ENCODE results near the gene SKI.

SKI gene

GRCh38 chr1:2344121-2344681 is 116.1 kb downstream of the SKI start:
- no peak overlapping the region for H3K27ac ChIP-seq
- no peak for TF ChIP-seq CTCF (IDR thresholded peaks at IDR 0.05; ENCODE audit: low read depth, low read length, missing control alignments)
- H3K36me3 ChIP-seq (replicated peaks) = no peaks in the 10 kb centered on the region
- in situ Hi-C loops (cut with HindIII; ENCODE audit: low pct_ligation_motif_present, low sequenced_read_pairs) = no loop called here
- H3K4me3 ChIP-seq (ENCODE audit: low read depth, low read length) = no peak overlapping the region
- H3K27me3 ChIP-seq (replicated peaks) = no peaks in the 10 kb centered on the region
- DNase-seq = no peak

- H3K27ac ChIP-seq = no peak overlapping the region
- in situ Hi-C loops (cut with HindIII; ENCODE audit: low pct_ligation_motif_present, low sequenced_read_pairs) = no loop called here
- H3K4me3 ChIP-seq (ENCODE audit: low read depth, low read length) = no peak overlapping the region
- H3K27me3 ChIP-seq (replicated peaks) = no peaks in the 10 kb centered on the region
- no peak for TF ChIP-seq CTCF (IDR thresholded peaks at IDR 0.05; ENCODE audit: low read depth, low read length, missing control alignments)
- no peaks in the 10 kb centered on the region for H3K36me3 ChIP-seq (replicated peaks)
- no peak for DNase-seq
Observed at GRCh38 chr1:2344744-2345296, 116.7 kb downstream of the SKI start.

- in situ Hi-C loops (cut with HindIII; ENCODE audit: low pct_ligation_motif_present, low sequenced_read_pairs) = no loop called here
- H3K27ac ChIP-seq = no peak overlapping the region
- H3K4me3 ChIP-seq (ENCODE audit: low read depth, low read length) = no peak overlapping the region
- H3K36me3 ChIP-seq (replicated peaks) = no peaks in the 10 kb centered on the region
- DNase-seq = no peak
- H3K27me3 ChIP-seq (replicated peaks) = no peaks in the 10 kb centered on the region
- no peak for TF ChIP-seq CTCF (IDR thresholded peaks at IDR 0.05; ENCODE audit: low read depth, low read length, missing control alignments)
Observed at GRCh38 chr1:2345297-2346075, 117.4 kb downstream of the SKI start.

- no peak for TF ChIP-seq CTCF (IDR thresholded peaks at IDR 0.05; ENCODE audit: low read depth, low read length, missing control alignments)
- in situ Hi-C loops (cut with HindIII; ENCODE audit: low pct_ligation_motif_present, low sequenced_read_pairs) = no loop called here
- no peak for DNase-seq
- H3K36me3 ChIP-seq (replicated peaks) = no peaks in the 10 kb centered on the region
- H3K27ac ChIP-seq = no peak overlapping the region
- H3K4me3 ChIP-seq (ENCODE audit: low read depth, low read length) = no peak overlapping the region
- H3K27me3 ChIP-seq (replicated peaks) = no peaks in the 10 kb centered on the region
Observed at GRCh38 chr1:2346691-2347408, 118.7 kb downstream of the SKI start.

- in situ Hi-C loops (cut with HindIII; ENCODE audit: low pct_ligation_motif_present, low sequenced_read_pairs) = no loop called here
- H3K4me3 ChIP-seq (ENCODE audit: low read depth, low read length) = no peak overlapping the region
- no peak for TF ChIP-seq CTCF (IDR thresholded peaks at IDR 0.05; ENCODE audit: low read depth, low read length, missing control alignments)
Observed at GRCh38 chr1:2347409-2347785, 119.3 kb downstream of the SKI start.

More at GRCh38 chr1:2347409-2347785, 119.3 kb downstream of the SKI start:
- DNase-seq = no peak
- Histone ChIP-seq H3K36me3 (replicated peaks) (no peaks in the 10 kb centered on the region), H3K27me3 (replicated peaks) (no peaks in the 10 kb centered on the region), H3K27ac (no peak overlapping the region)
